Activated naive CD8-positive, alpha-beta T cell (primary cell): ENCODE measurements around the gene RUNDC1.

Experiments used
- H3K27ac Mint-ChIP-seq: one replicate; pipeline ENCODE4 v1.8.0; 2021; ENCODE audit warnings: mixed read lengths
- H3K27me3 Mint-ChIP-seq: one replicate; pipeline ENCODE4 v1.8.0; 2021; ENCODE audit warnings: mixed read lengths
- H3K36me3 Mint-ChIP-seq: one replicate; pipeline ENCODE4 v1.8.0; 2021; ENCODE audit warnings: mixed read lengths
- H3K4me1 Mint-ChIP-seq: one replicate; pipeline ENCODE4 v1.8.0; 2021; ENCODE audit warnings: low read depth, mixed read lengths
- H3K4me3 Mint-ChIP-seq: one replicate; pipeline ENCODE4 v1.8.0; 2021; ENCODE audit warnings: mild to moderate bottlenecking, mixed read lengths
- H3K9me3 Mint-ChIP-seq: one replicate; pipeline ENCODE4 v1.8.0; 2021; ENCODE audit warnings: low read depth, mixed read lengths

The RUNDC1 gene

GRCh38 chr17:43034894-43035293, 54.5 kb downstream of the RUNDC1 start:
- H3K4me1 Mint-ChIP-seq: no peaks in the 10 kb centered on the region
- no peak overlapping the region for H3K4me3 Mint-ChIP-seq
- H3K36me3 Mint-ChIP-seq: no peaks in the 10 kb centered on the region
- no peaks in the 10 kb centered on the region for H3K9me3 Mint-ChIP-seq
- no peak overlapping the region for H3K27ac Mint-ChIP-seq
- no peaks in the 10 kb centered on the region for H3K27me3 Mint-ChIP-seq

GRCh38 chr17:43039646-43040045, 59.3 kb downstream of the RUNDC1 start:
- no peaks in the 10 kb centered on the region for H3K27me3 Mint-ChIP-seq
- H3K4me3 Mint-ChIP-seq: no peak overlapping the region
- H3K9me3 Mint-ChIP-seq: no peaks in the 10 kb centered on the region
- no peak overlapping the region for H3K27ac Mint-ChIP-seq
- peaks cover 2% of the 10 kb centered on the region for H3K36me3 Mint-ChIP-seq
- no peaks in the 10 kb centered on the region for H3K4me1 Mint-ChIP-seq

GRCh38 chr17:43040655-43041054, 60.3 kb downstream of the RUNDC1 start:
- H3K9me3 Mint-ChIP-seq: no peaks in the 10 kb centered on the region
- H3K36me3 Mint-ChIP-seq: peaks cover 2% of the 10 kb centered on the region

GRCh38 chr17:43042025-43042628, 61.8 kb downstream of the RUNDC1 start:
- no peaks in the 10 kb centered on the region for H3K27me3 Mint-ChIP-seq
- H3K4me1 Mint-ChIP-seq: no peaks in the 10 kb centered on the region
- no peak overlapping the region for H3K4me3 Mint-ChIP-seq
- H3K9me3 Mint-ChIP-seq: no peaks in the 10 kb centered on the region
- H3K27ac Mint-ChIP-seq: no peak overlapping the region
- H3K36me3 Mint-ChIP-seq: peaks cover 2% of the 10 kb centered on the region

More at GRCh38 chr17:43040655-43041054, 60.3 kb downstream of the RUNDC1 start:
- no peaks in the 10 kb centered on the region for H3K27me3 Mint-ChIP-seq
- no peak overlapping the region for H3K4me3 Mint-ChIP-seq
- peak overlapping the region; percentile 41 for H3K27ac Mint-ChIP-seq
- H3K4me1 Mint-ChIP-seq: no peaks in the 10 kb centered on the region
